Natural killer cell (primary cell): Measurements from ENCODE around the gene PRDM16. TPM values are rescaled to one million over a fixed set of nuclear protein-coding genes. Genes with fewer than 3 reads are reported as not detected.

ENCODE experiments used
- ATAC-seq, 3 donors: fragments of 150-1000 bp in 2 of 3; fragments of 200-7000 bp in 1 of 3; cut with Tn5 transposase; 1 replicate in 1 of 3; 2 replicates in 2 of 3; pipeline ENCODE4 v1.10.0; 2021; ENCODE audit warnings: mild to moderate bottlenecking in 2 of 3, moderate library complexity in 2 of 3
- DNase-seq, 2 donors: peaks; one replicate each; pipeline versions ENCODE4 v3.0.0 to v3.0.0-alpha.2; 2013 to 2021; ENCODE audit warnings: mixed read lengths in 1 of 2
- H3K27ac ChIP-seq: one replicate; pipeline ENCODE4 v1.5.1; 2013; ENCODE audit warnings: mild to moderate bottlenecking, low read length
- H3K27me3 ChIP-seq: one replicate; pipeline ENCODE4 v1.6.1; 2013; ENCODE audit warnings: low read length; ENCODE audit not compliant: control insufficient read depth, insufficient read depth
- H3K36me3 ChIP-seq: one replicate; pipeline ENCODE4 v1.6.1; 2013; ENCODE audit warnings: low read length; ENCODE audit not compliant: control insufficient read depth, insufficient read depth
- H3K4me1 ChIP-seq: one replicate; pipeline ENCODE4 v1.6.1; 2013; ENCODE audit warnings: low read length; ENCODE audit not compliant: control insufficient read depth, insufficient read depth
- H3K4me3 ChIP-seq: one replicate; pipeline ENCODE4 v1.5.1; 2013; ENCODE audit warnings: low read length
- H3K9me3 ChIP-seq: one replicate; pipeline ENCODE4 v1.6.1; 2013; ENCODE audit warnings: low read length; ENCODE audit not compliant: control insufficient read depth, insufficient read depth
- H3K27ac Mint-ChIP-seq, 2 donors: one replicate each; pipeline ENCODE4 v1.8.0; 2022; ENCODE audit warnings: mild to moderate bottlenecking in 2 of 2, mixed read lengths in 2 of 2, moderate library complexity in 1 of 2
- H3K27me3 Mint-ChIP-seq, 2 donors: one replicate each; pipeline ENCODE4 v1.8.0; 2022; ENCODE audit warnings: low read depth in 2 of 2, mixed read lengths in 2 of 2
- H3K36me3 Mint-ChIP-seq: one replicate; pipeline ENCODE4 v1.8.0; 2022; ENCODE audit warnings: mixed read lengths
- H3K4me1 Mint-ChIP-seq, 2 donors: one replicate each; pipeline ENCODE4 v1.8.0; 2022; ENCODE audit warnings: mixed read lengths in 2 of 2
- H3K4me3 Mint-ChIP-seq: one replicate; pipeline ENCODE4 v1.8.0; 2022; ENCODE audit warnings: mild to moderate bottlenecking, moderate library complexity, mixed read lengths
- H3K9me3 Mint-ChIP-seq, 2 donors: one replicate each; pipeline ENCODE4 v1.8.0; 2022; ENCODE audit warnings: mixed read lengths in 2 of 2
- WGBS: methylation state at CpG from one replicate; pipeline ENCODE4 v1.1.7; 2013; ENCODE audit warnings: missing lambda C conversion rate; ENCODE audit not compliant: insufficient coverage; 5-methylcytosine and 5-hydroxymethylcytosine counted together
- intact Hi-C: fragments of 100-400 bp; cut with micrococcal nuclease; formaldehyde crosslinking; loops from one replicate; pipeline ENCODE4 v1.14.2; 2022
- total RNA-seq, 4 donors: library from RNA; stranded (reverse); fragments of 120-200 nt in 1 of 4; gene quantifications; one replicate each; pipeline versions ENCODE4 v1.2.3 to v1.2.4, GENCODE V29; 2013 to 2022
- TF ChIP-seq, protein P1 (sequence below): fragments of 200-600 bp; IDR thresholded peaks from one replicate; pipeline ENCODE4 v1.8.0; 2022; ENCODE audit warnings: antibody characterized with exemption

The PRDM16 gene
- total RNA-seq, 3 donors from 2014 or later (not counting 1 experiment from before 2014, with no cell fraction given) = 0.25 to 0.64 TPM; not detected in 1

DNA sequence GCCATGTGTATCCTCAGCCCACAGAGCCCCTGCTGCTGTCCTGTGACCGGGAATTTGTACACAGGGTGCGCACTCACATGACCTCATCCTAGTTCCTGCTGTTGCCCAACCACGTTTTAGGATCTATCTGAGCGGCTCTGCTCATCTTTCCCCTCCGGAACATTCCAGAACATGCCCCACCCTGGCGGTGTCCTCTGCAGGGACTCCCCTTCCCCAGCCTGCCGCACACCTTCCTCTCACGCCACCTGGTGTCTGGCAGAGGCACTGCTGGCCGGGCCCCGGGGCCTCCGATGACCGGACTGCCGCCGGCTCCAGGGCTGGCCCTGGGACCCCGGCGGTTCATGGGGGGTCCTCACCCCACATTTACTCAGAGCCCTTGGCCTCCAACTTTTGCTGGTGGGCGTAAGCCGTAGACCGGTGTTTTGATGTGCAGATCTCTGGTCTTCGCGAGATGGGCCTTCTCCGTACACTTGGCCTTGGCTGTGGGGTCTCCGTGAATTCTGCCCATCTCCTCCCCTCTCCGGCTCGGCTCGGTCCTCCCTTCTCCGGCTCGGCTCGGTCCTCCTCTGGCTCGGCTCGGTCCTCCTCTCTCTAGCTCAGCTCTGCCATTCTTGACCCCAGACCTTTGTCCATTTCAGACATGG is 414.9 kb downstream of the PRDM16 start:
- Mint-ChIP-seq H3K9me3 (no peaks in the 10 kb centered on the region), H3K4me1 (no peaks in the 10 kb centered on the region), H3K27me3 (peaks cover 0 to 4% of the 10 kb centered on the region in 2 donors), H3K36me3 (no peaks in the 10 kb centered on the region), H3K4me3 (no peak overlapping the region), H3K27ac (no peak overlapping the region)
- no peaks in the 10 kb centered on the region for H3K4me1 ChIP-seq
- H3K27me3 ChIP-seq = no peaks in the 10 kb centered on the region
- intact Hi-C loops = no loop called here
- H3K27ac ChIP-seq = no peak overlapping the region
- TF ChIP-seq, protein P1, sequence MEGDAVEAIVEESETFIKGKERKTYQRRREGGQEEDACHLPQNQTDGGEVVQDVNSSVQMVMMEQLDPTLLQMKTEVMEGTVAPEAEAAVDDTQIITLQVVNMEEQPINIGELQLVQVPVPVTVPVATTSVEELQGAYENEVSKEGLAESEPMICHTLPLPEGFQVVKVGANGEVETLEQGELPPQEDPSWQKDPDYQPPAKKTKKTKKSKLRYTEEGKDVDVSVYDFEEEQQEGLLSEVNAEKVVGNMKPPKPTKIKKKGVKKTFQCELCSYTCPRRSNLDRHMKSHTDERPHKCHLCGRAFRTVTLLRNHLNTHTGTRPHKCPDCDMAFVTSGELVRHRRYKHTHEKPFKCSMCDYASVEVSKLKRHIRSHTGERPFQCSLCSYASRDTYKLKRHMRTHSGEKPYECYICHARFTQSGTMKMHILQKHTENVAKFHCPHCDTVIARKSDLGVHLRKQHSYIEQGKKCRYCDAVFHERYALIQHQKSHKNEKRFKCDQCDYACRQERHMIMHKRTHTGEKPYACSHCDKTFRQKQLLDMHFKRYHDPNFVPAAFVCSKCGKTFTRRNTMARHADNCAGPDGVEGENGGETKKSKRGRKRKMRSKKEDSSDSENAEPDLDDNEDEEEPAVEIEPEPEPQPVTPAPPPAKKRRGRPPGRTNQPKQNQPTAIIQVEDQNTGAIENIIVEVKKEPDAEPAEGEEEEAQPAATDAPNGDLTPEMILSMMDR = peak; percentile 63
- peak in 1 of 3 donors; percentile 50 for ATAC-seq
- no peaks in the 10 kb centered on the region for H3K9me3 ChIP-seq
- peak in 1 of 2 donors; percentile 53 for DNase-seq
- no peaks in the 10 kb centered on the region for H3K36me3 ChIP-seq
- no peak overlapping the region for H3K4me3 ChIP-seq
- 54% methylated on average over 31 of the region's 31 CpGs for WGBS

- Histone ChIP-seq H3K27ac (no peak overlapping the region), H3K4me3 (no peak overlapping the region), H3K4me1 (no peaks in the 10 kb centered on the region), H3K36me3 (no peaks in the 10 kb centered on the region), H3K27me3 (no peaks in the 10 kb centered on the region), H3K9me3 (no peaks in the 10 kb centered on the region)
- Mint-ChIP-seq H3K36me3 (no peaks in the 10 kb centered on the region), H3K27me3 (peaks cover 0 to 6% of the 10 kb centered on the region in 2 donors), H3K4me1 (no peaks in the 10 kb centered on the region), H3K27ac (no peak overlapping the region), H3K9me3 (no peaks in the 10 kb centered on the region), H3K4me3 (no peak overlapping the region)
- intact Hi-C loops = no loop called here
- 87% methylated on average over 14 of the region's 14 CpGs for WGBS
- ATAC-seq (no peak), DNase-seq (no peak)
- TF ChIP-seq, protein P1 = no peak
These were observed 416.0 kb downstream of the PRDM16 start for GRCh38 chr1:3485016-3485415.

Other genes with a start within 250 kb of the PRDM16 start
- gene ACTRT2, start 47.7 kb upstream of the PRDM16 start, total RNA-seq = not detected